ENCODE data around the gene NPIPA7.
"Not testable (repeated sequence)": the region's sequence is repeated elsewhere in the genome, so short reads cannot be mapped to it uniquely, and the experiment has no call there.

NPIPA7 gene

DNA sequence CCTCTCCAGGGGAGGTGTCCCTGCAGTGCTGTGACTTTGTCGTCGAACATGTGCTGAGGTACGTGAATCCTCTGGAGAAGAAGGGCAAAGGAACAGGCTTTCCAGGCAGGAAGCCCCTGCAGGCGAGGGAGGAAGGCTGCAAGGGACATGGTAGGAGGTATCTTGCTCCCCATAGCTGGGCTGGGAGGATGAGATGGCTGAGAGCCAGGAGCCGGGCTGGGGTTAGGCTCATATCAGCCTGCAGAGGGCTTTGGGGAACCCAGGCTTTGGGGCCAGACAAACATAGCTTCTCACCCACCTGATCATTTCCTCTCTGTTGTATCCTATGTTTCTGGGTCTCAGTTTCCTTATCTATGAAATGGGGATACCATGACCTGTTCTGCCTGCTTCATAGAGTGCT, 26.5 kb downstream of the NPIPA7 start:
- DNase-seq (ENCODE audit: low read depth); in situ Hi-C loops (cut with HindIII; ENCODE audit: low sequenced_read_pairs); H3K4me3 ChIP-seq (ENCODE audit: low read depth, low read length): not testable (repeated sequence)

GRCh38 chr16:16408430-16408829, 29.5 kb downstream of the NPIPA7 start:
- H3K4me3 ChIP-seq (ENCODE audit: low read depth, low read length); in situ Hi-C loops (cut with HindIII; ENCODE audit: low sequenced_read_pairs); DNase-seq (ENCODE audit: low read depth): not testable (repeated sequence)

- H3K4me3 ChIP-seq (ENCODE audit: low read depth, low read length); in situ Hi-C loops (cut with HindIII; ENCODE audit: low sequenced_read_pairs); DNase-seq (ENCODE audit: low read depth): not testable (repeated sequence)
These were observed 34.8 kb downstream of the NPIPA7 start for GRCh38 chr16:16413773-16414172.

DNA sequence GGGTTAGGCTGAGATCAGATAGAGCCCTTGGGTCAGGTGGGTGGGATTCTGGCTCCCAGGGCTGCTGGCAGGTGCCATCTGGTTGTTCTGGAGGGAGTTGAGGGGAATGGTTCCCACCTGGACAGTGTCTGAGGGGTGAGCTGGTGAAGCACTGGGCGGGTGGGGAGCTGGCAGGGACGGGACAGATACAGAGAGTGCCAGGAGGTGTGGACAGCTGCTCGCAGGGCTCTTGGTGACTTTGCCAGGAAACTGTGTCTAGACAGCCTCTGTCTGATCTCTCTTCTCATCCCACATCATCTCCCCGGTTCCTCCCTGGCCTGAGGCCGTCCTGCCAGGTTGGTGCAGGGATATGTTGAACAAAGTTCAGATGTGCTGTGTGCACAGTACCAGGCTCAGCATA, 38.1 kb downstream of the NPIPA7 start:
- H3K4me3 ChIP-seq (ENCODE audit: low read depth, low read length); DNase-seq (ENCODE audit: low read depth); in situ Hi-C loops (cut with HindIII; ENCODE audit: low sequenced_read_pairs): not testable (repeated sequence)

DNA sequence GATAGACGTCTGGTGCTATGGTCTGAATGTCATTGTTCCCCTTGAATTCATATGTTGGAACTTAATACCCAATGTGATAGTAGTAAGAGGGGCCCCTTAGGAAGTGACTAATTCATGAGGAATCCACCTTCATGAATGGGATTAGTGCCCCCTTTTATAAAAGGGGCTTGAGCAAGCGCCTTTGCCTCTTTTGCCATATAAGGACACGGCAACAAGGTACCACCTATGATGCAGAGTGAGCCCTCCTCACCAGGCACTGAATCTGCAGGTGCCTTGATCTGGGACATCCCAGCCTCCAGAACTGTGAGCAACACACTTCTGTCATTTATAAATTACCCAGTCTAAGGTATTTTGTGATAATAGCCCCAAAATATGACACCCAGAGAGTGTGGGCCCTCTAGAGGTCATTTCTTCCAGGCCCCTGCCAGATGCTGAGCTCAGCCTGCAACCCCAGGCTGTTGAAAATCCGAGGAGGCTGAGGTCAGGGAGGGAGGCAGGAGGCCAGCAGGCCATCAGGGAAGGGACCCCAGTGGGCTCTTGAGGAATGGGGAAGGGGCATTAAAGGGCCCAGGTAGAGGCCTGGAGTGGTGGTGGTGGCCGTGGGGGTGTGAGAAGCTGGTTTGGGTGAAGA, 39.1 kb downstream of the NPIPA7 start:
- in situ Hi-C loops (cut with HindIII; ENCODE audit: low sequenced_read_pairs); DNase-seq (ENCODE audit: low read depth); H3K4me3 ChIP-seq (ENCODE audit: low read depth, low read length): not testable (repeated sequence)

GRCh38 chr16:16420515-16420914, 41.6 kb downstream of the NPIPA7 start:
- H3K4me3 ChIP-seq (ENCODE audit: low read depth, low read length); in situ Hi-C loops (cut with HindIII; ENCODE audit: low sequenced_read_pairs); DNase-seq (ENCODE audit: low read depth): not testable (repeated sequence)

- H3K4me3 ChIP-seq (ENCODE audit: low read depth, low read length); in situ Hi-C loops (cut with HindIII; ENCODE audit: low sequenced_read_pairs); DNase-seq (ENCODE audit: low read depth): not testable (repeated sequence)
These were observed 46.2 kb downstream of the NPIPA7 start for GRCh38 chr16:16425146-16425545.

DNA sequence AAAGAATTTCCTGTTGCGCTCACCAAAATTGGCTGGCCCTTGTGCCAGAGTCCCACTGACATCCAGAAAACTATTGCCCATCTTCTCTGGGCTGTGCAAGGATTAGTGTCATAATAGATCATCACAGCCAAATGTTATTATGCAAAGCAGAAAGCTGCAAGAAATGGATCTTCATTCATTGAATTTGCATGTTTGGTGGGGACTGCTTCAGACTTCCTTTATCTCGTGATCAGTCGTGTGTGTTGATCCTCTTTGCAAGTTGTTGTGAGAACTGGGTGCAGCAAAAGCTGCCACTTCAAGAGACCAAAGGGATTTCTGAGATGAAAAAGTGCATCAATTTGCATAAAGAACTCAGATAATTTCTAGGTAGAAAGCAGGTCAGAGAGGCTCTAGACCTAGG, 52.2 kb downstream of the NPIPA7 start:
- DNase-seq (ENCODE audit: low read depth); H3K4me3 ChIP-seq (ENCODE audit: low read depth, low read length); in situ Hi-C loops (cut with HindIII; ENCODE audit: low sequenced_read_pairs): not testable (repeated sequence)

DNA sequence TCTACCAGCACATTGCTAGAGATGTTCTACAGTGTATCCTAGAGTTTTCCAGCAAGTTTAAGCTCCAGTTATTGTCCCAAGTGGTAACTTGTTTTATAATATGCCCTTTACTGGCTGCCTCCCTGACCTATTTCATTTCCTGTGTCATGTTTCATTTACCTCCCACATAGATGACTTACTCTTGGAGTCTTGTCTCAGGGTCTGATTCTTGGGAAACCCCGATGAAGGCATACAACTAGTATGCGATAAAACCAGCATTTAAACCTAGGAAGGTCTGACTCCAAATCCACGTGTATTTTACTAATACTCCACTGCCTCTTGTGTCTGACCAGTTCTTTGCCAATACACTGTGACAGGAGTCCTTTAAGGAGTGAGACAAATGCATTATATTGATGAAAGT, 55.8 kb downstream of the NPIPA7 start:
- in situ Hi-C loops (cut with HindIII; ENCODE audit: low sequenced_read_pairs); H3K4me3 ChIP-seq (ENCODE audit: low read depth, low read length); DNase-seq (ENCODE audit: low read depth): not testable (repeated sequence)

DNA sequence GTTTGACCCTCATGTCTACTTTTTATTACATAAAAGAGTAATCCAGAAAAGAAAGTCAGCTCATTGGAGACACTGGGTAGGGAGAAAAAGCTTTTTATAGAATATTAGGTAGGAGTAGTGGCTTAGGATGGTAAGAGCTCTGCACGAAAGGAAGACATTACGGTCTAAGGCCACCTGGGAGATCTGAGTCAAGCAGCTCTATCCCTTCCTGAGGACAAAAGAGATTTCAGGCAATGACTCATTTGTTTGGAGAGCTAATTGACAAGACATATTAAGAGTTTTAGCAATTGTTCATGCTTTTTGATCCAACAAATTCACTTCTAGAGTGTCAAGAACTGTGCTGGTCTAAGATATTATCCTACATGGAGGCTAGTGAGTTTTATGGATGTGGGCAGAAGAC, 62.5 kb downstream of the NPIPA7 start:
- DNase-seq (ENCODE audit: low read depth); in situ Hi-C loops (cut with HindIII; ENCODE audit: low sequenced_read_pairs); H3K4me3 ChIP-seq (ENCODE audit: low read depth, low read length): not testable (repeated sequence)

Measured in astrocyte of the cerebellum (primary cell).